Vagina (tissue), 2 donors: Measurements from ENCODE around the gene UBQLN4. TPM values are rescaled to one million over a fixed set of nuclear protein-coding genes. Genes with fewer than 3 reads are reported as not detected.
A peak's percentile ranks its signal among the peaks of the same experiment; 100 is the strongest.

ENCODE experiments used
- DNase-seq, 2 donors: peaks; one replicate each; pipeline ENCODE4 v3.0.0-alpha.2; 2017; ENCODE audit errors: extremely low spot score in 2 of 2
- H3K27ac ChIP-seq: fragments of 200-600 bp; sonication (generic); one replicate; pipeline ENCODE4 v1.5.1; 2019
- H3K27me3 ChIP-seq: fragments of 200-600 bp; sonication (generic); one replicate; pipeline ENCODE4 v1.5.1; 2019
- H3K36me3 ChIP-seq, 2 donors: fragments of 200-600 bp; sonication (generic); one replicate each; pipeline ENCODE4 v1.5.1; 2017 to 2019
- H3K4me1 ChIP-seq: fragments of 200-600 bp; sonication (generic); one replicate; pipeline ENCODE4 v1.5.1; 2019
- H3K4me3 ChIP-seq, 2 donors: fragments of 200-600 bp; sonication (generic); 1 replicate in 1 of 2; 2 replicates in 1 of 2; pipeline ENCODE4 v1.5.1; 2016 to 2019
- H3K9me3 ChIP-seq: fragments of 200-600 bp; sonication (generic); one replicate; pipeline ENCODE4 v1.5.1; 2019
- CTCF ChIP-seq, 3 experiments: fragments of 450-650 bp in 2 of 3; fragments of 200-600 bp in 1 of 3; sonication (generic) in 1 of 3; IDR thresholded peaks; one replicate each; pipeline ENCODE4 v1.5.1; 2017 to 2019; ENCODE audit warnings: antibody characterized with exemption in 3 of 3, mild to moderate bottlenecking in 2 of 3, moderate library complexity in 2 of 3
- POLR2A ChIP-seq, 2 donors: fragments of 450-650 bp; IDR thresholded peaks; one replicate each; pipeline ENCODE4 v1.6.1; 2017; ENCODE audit warnings: antibody characterized with exemption in 2 of 2, mild to moderate bottlenecking in 2 of 2, moderate library complexity in 2 of 2
- POLR2AphosphoS5 ChIP-seq, 2 donors: sonication (generic); formaldehyde crosslinking; IDR thresholded peaks; one replicate each; pipeline ENCODE4 v1.9.0; 2017; ENCODE audit warnings: antibody characterized with exemption in 2 of 2, mild to moderate bottlenecking in 2 of 2, low read depth in 1 of 2; ENCODE audit not compliant: insufficient read depth in 1 of 2
- intact Hi-C: fragments of 100-400 bp; cut with DNase I; formaldehyde crosslinking; loops from one replicate; pipeline ENCODE4 v1.15.1; 2023
- total RNA-seq: library from RNA; depleted of rRNA; stranded (reverse); fragments of >200 nt; gene quantifications from one replicate; pipeline ENCODE4 v1.2.3, GENCODE V29; 2016

The UBQLN4 gene
- total RNA-seq, result 27.0 TPM

- H3K9me3 ChIP-seq, result no peaks in the 10 kb centered on the region
- DNase-seq, result no peak
Observed at GRCh38 chr1:156053768-156054499, at the start of gene UBQLN4. Gene UBQLN4 (minus strand): TSS chr1:156053798. CDS start chr1:156053701, 97 bp downstream.

GRCh38 chr1:156102633-156103511 lies 49.3 kb upstream of the UBQLN4 start:
- intact Hi-C loops, result no loop called here
- no peaks in the 10 kb centered on the region for H3K9me3 ChIP-seq
- H3K27me3 ChIP-seq, result no peaks in the 10 kb centered on the region
- TF ChIP-seq POLR2A (IDR thresholded peaks at IDR 0.05), result no peak
- no peak for TF ChIP-seq POLR2AphosphoS5 (IDR thresholded peaks at IDR 0.05; ENCODE audit: insufficient read depth in 1 of 2, low read depth in 1 of 2)
- no peak for TF ChIP-seq CTCF (IDR thresholded peaks at IDR 0.05)
- no peak for DNase-seq
- H3K27ac ChIP-seq, result peak overlapping the region; percentile 99
- no peaks in the 10 kb centered on the region for H3K36me3 ChIP-seq
- H3K4me3 ChIP-seq, result no peak overlapping the region
- H3K4me1 ChIP-seq, result peaks cover 70% of the 10 kb centered on the region

More at GRCh38 chr1:156053768-156054499, at the start of gene UBQLN4:
- Histone ChIP-seq H3K36me3 (peaks cover 0 to 17% of the 10 kb centered on the region in 2 donors), H3K4me3 (peak within 1 kb of the TSS; percentile 84 to 97), H3K27me3 (no peaks in the 10 kb centered on the region), H3K4me1 (peaks cover 32% of the 10 kb centered on the region), H3K27ac (peak within 1 kb of the TSS; percentile 95)
- TF ChIP-seq CTCF (IDR thresholded peaks at IDR 0.05), result peak in 1 of 3 experiments; percentile 35
- TF ChIP-seq POLR2A (IDR thresholded peaks at IDR 0.05), result peak in 1 of 2 donors; percentile 4
- no peak for TF ChIP-seq POLR2AphosphoS5 (IDR thresholded peaks at IDR 0.05; ENCODE audit: insufficient read depth in 1 of 2, low read depth in 1 of 2)
- intact Hi-C loops, result no loop called here

GRCh38 chr1:156101880-156102279 lies 48.3 kb upstream of the UBQLN4 start:
- peaks cover 75% of the 10 kb centered on the region for H3K4me1 ChIP-seq
- no peak overlapping the region for H3K4me3 ChIP-seq
- H3K9me3 ChIP-seq, result no peaks in the 10 kb centered on the region
- no peak for TF ChIP-seq POLR2A (IDR thresholded peaks at IDR 0.05)
- TF ChIP-seq CTCF (IDR thresholded peaks at IDR 0.05), result no peak
- TF ChIP-seq POLR2AphosphoS5 (IDR thresholded peaks at IDR 0.05; ENCODE audit: insufficient read depth in 1 of 2, low read depth in 1 of 2), result no peak
- H3K27ac ChIP-seq, result peak overlapping the region; percentile 99
- no peaks in the 10 kb centered on the region for H3K36me3 ChIP-seq
- no peak for DNase-seq
- no peaks in the 10 kb centered on the region for H3K27me3 ChIP-seq
- intact Hi-C loops, result no loop called here

GRCh38 chr1:156100205-156100995 lies 46.8 kb upstream of the UBQLN4 start:
- H3K36me3 ChIP-seq, result no peaks in the 10 kb centered on the region
- H3K4me1 ChIP-seq, result peaks cover 78% of the 10 kb centered on the region
- no peak overlapping the region for H3K4me3 ChIP-seq
- H3K9me3 ChIP-seq, result no peaks in the 10 kb centered on the region
- TF ChIP-seq CTCF (IDR thresholded peaks at IDR 0.05) (no peak), POLR2A (IDR thresholded peaks at IDR 0.05) (no peak), POLR2AphosphoS5 (IDR thresholded peaks at IDR 0.05; ENCODE audit: insufficient read depth in 1 of 2, low read depth in 1 of 2) (no peak)
- H3K27me3 ChIP-seq, result no peaks in the 10 kb centered on the region
- peak overlapping the region; percentile 99 for H3K27ac ChIP-seq
- DNase-seq, result no peak
- intact Hi-C loops, result no loop called here
